B cell (primary cell): ENCODE measurements around the gene PPP4R3A. TPM values are rescaled to one million over a fixed set of nuclear protein-coding genes. Genes with fewer than 3 reads are reported as not detected.

Experiments
- ATAC-seq: fragments of 200-7000 bp; cut with Tn5 transposase; one replicate; pipeline ENCODE4 v1.10.0; 2021; ENCODE audit warnings: low read depth, mild to moderate bottlenecking, moderate number of reproducible peaks, moderate library complexity
- CTCF ChIA-PET: fragments of 350-600 bp; sonication (Branson Sonifier 250); formaldehyde crosslinking; loops from one replicate; lab custom pipeline; 2021; ENCODE audit warnings: antibody characterized with exemption, inconsistent platforms; lab: Charles Lee
- POLR2A ChIA-PET: fragments of 350-600 bp; sonication (Branson Sonifier 250); formaldehyde crosslinking; loops from one replicate; lab custom pipeline; 2021; ENCODE audit warnings: antibody characterized with exemption; lab: Charles Lee
- DNase-seq: peaks from one replicate; pipeline ENCODE4 v3.0.0; 2013
- H2AFZ ChIP-seq: 2 replicates; pipeline ENCODE4 v1.6.1; 2012; ENCODE audit warnings: mild to moderate bottlenecking, low read depth, low read length; ENCODE audit not compliant: insufficient read depth, poor library complexity, severe bottlenecking
- H3K27ac ChIP-seq, 2 donors: 1 replicate in 1 of 2; 2 replicates in 1 of 2; pipeline ENCODE4 v1.5.1; 2012 to 2013; ENCODE audit warnings: low read length in 2 of 2, mild to moderate bottlenecking in 2 of 2, moderate library complexity in 1 of 2
- H3K27me3 ChIP-seq, 4 experiments: fragments of 200-600 bp in 1 of 4; sonication (generic) in 1 of 4; replicated peaks in 1 of 4; 1 replicate in 2 of 4; 2 replicates in 2 of 4; pipeline versions ENCODE4 v1.6.1 to v1.7.0; 2013 to 2016; ENCODE audit warnings: low read length in 3 of 4, mild to moderate bottlenecking in 2 of 4, mixed read lengths in 1 of 4, moderate library complexity in 1 of 4; ENCODE audit not compliant: insufficient read depth in 4 of 4, control insufficient read depth in 3 of 4; ENCODE audit errors: control extremely low read depth in 1 of 4
- H3K36me3 ChIP-seq, 2 experiments: replicated peaks in 1 of 2; 1 replicate in 1 of 2; 2 replicates in 1 of 2; pipeline versions ENCODE4 v1.6.1 to v1.7.1; 2013; ENCODE audit warnings: low read length in 1 of 2; ENCODE audit not compliant: insufficient read depth in 2 of 2, control insufficient read depth in 1 of 2; ENCODE audit errors: control extremely low read depth in 1 of 2, extremely low read depth in 1 of 2
- H3K4me1 ChIP-seq, 2 donors: fragments of 200-600 bp in 1 of 2; sonication (generic) in 1 of 2; 1 replicate in 1 of 2; 2 replicates in 1 of 2; pipeline versions ENCODE4 v1.5.1 to v1.6.1; 2013 to 2017; ENCODE audit warnings: low read length in 2 of 2; ENCODE audit not compliant: control insufficient read depth in 2 of 2, insufficient read depth in 2 of 2
- H3K4me2 ChIP-seq: replicated peaks from 2 replicates; pipeline ENCODE3; 2012; ENCODE audit warnings: mild to moderate bottlenecking, low read depth, low read length; ENCODE audit not compliant: poor library complexity, severe bottlenecking
- H3K4me3 ChIP-seq, 5 experiments: fragments of 200-600 bp in 1 of 5; sonication (generic) in 1 of 5; 1 replicate in 3 of 5; 2 replicates in 2 of 5; pipeline versions ENCODE4 v1.5.1 to v1.7.0; 2011 to 2016; ENCODE audit warnings: low read length in 4 of 5, mild to moderate bottlenecking in 4 of 5, low read depth in 2 of 5, control low read depth in 1 of 5, moderate library complexity in 1 of 5; ENCODE audit not compliant: insufficient read depth in 1 of 5; ENCODE audit errors: control extremely low read depth in 1 of 5, extremely low read depth in 1 of 5
- H3K79me2 ChIP-seq: fragments of 200-600 bp; sonication (generic); one replicate; pipeline ENCODE4 v1.6.0; 2016; ENCODE audit warnings: low read length; ENCODE audit not compliant: control insufficient read depth, insufficient read depth
- H3K9ac ChIP-seq: fragments of 200-600 bp; sonication (generic); 2 replicates; pipeline ENCODE4 v1.6.1; 2017; ENCODE audit warnings: mild to moderate bottlenecking, low read length, moderate library complexity
- H3K9me3 ChIP-seq, 3 donors: one replicate each; pipeline versions ENCODE4 v1.6.1 to v1.7.1; 2013; ENCODE audit warnings: low read length in 2 of 3; ENCODE audit not compliant: control insufficient read depth in 2 of 3, insufficient read depth in 1 of 3; ENCODE audit errors: control extremely low read depth in 1 of 3
- H4K20me1 ChIP-seq: 2 replicates; pipeline ENCODE4 v1.6.0; 2012; ENCODE audit warnings: mild to moderate bottlenecking, low read length; ENCODE audit not compliant: insufficient read depth, control insufficient read depth, poor library complexity, severe bottlenecking
- H3K27ac Mint-ChIP-seq: one replicate; pipeline ENCODE4 v1.8.0; 2021; ENCODE audit warnings: mixed read lengths
- H3K27me3 Mint-ChIP-seq: one replicate; pipeline ENCODE4 v1.8.0; 2021; ENCODE audit warnings: mixed read lengths
- H3K4me1 Mint-ChIP-seq: one replicate; pipeline ENCODE4 v1.8.0; 2021; ENCODE audit warnings: mixed read lengths
- H3K4me3 Mint-ChIP-seq: one replicate; pipeline ENCODE4 v1.8.0; 2021; ENCODE audit warnings: mixed read lengths
- H3K9me3 Mint-ChIP-seq: one replicate; pipeline ENCODE4 v1.8.0; 2022; ENCODE audit warnings: mixed read lengths; ENCODE audit not compliant: insufficient read depth
- CTCF ChIP-seq: fragments of 200-600 bp; IDR thresholded peaks from one replicate; pipeline ENCODE4 v1.8.0; 2022; ENCODE audit warnings: antibody characterized with exemption, mild to moderate bottlenecking
- EZH2 ChIP-seq: IDR thresholded peaks from 2 replicates; pipeline ENCODE4 v1.6.1; 2012; ENCODE audit warnings: borderline replicate concordance, low read depth, mild to moderate bottlenecking, moderate library complexity, low read length; ENCODE audit not compliant: insufficient read depth, poor library complexity, severe bottlenecking
- WGBS: methylation state at CpG from one replicate; pipeline ENCODE4 v1.1.5; 2013; ENCODE audit warnings: missing lambda C conversion rate; ENCODE audit not compliant: insufficient coverage; 5-methylcytosine and 5-hydroxymethylcytosine counted together
- intact Hi-C: fragments of 100-400 bp; cut with micrococcal nuclease; formaldehyde crosslinking; loops from one replicate; pipeline ENCODE4 v1.10.0; 2022
- polyA plus RNA-seq: library from polyadenylated mRNA; depleted of rRNA; stranded (reverse); fragments of >200 nt; gene quantifications from 2 replicates; pipeline ENCODE4 v1.2.3, GENCODE V29; 2012
- total RNA-seq, 2 donors: library from RNA; stranded (reverse); fragments of 120-200 nt in 1 of 2; gene quantifications; 1 replicate in 1 of 2; 2 replicates in 1 of 2; pipeline versions ENCODE4 v1.2.3 to v1.2.4, GENCODE V29; 2013 to 2022

The PPP4R3A gene
- total and polyA plus RNA-seq, 2 donors (not counting 1 experiment from before 2014, with no cell fraction given), result 80.6 to 189 TPM

- no peaks in the 10 kb centered on the region for H3K9me3 Mint-ChIP-seq
Observed at GRCh38 chr14:91519239-91520036, 9.3 kb upstream of the PPP4R3A start.

More at GRCh38 chr14:91519239-91520036, 9.3 kb upstream of the PPP4R3A start:
- no peak overlapping the region for H2AFZ ChIP-seq
- no peaks in the 10 kb centered on the region for H3K79me2 ChIP-seq
- TF ChIP-seq EZH2, result no peak
- no peak for TF ChIP-seq CTCF
- H3K9me3 ChIP-seq, result peaks cover 0 to 3% (median 0%) of the 10 kb centered on the region in 3 donors
- ATAC-seq (no peak), DNase-seq (no peak)
- H3K4me3 ChIP-seq, result no peak overlapping the region
- Mint-ChIP-seq H3K27ac (no peak overlapping the region), H3K4me1 (no peaks in the 10 kb centered on the region), H3K4me3 (no peak overlapping the region), H3K27me3 (peaks cover 20% of the 10 kb centered on the region)
- no peak overlapping the region for H3K4me2 ChIP-seq
- H3K27me3 ChIP-seq, result peaks cover 0 to 6% (median 2%) of the 10 kb centered on the region in 4 experiments
- 100% methylated on average over 2 of the region's 6 CpGs for WGBS
- H3K27ac ChIP-seq, result no peak overlapping the region
- no peaks in the 10 kb centered on the region for H4K20me1 ChIP-seq
- H3K9ac ChIP-seq, result no peak overlapping the region
- POLR2A ChIA-PET, result no interaction called here
- CTCF ChIA-PET, result no interaction called here
- H3K36me3 ChIP-seq, result no peaks in the 10 kb centered on the region
- no peaks in the 10 kb centered on the region for H3K4me1 ChIP-seq
- intact Hi-C loops, result loop anchor here (10.0 kb wide), 1 partner anchor 315 kb away; no protein-coding TSS in a partner anchor
